H1 (cell line): Measurements from ENCODE around the gene FAM169A. TPM values are rescaled to one million over a fixed set of nuclear protein-coding genes. Genes with fewer than 3 reads are reported as not detected.

Experiments used
- ASH2L ChIP-seq: fragments of 200-600, 300-600 bp; sonication (generic); IDR thresholded peaks from one replicate; pipeline ENCODE4 v1.7.1; 2017; ENCODE audit warnings: low read length
- CBX8 ChIP-seq: fragments of 300-800, 300-1000 bp; sonication (generic); IDR thresholded peaks from 2 replicates; pipeline ENCODE4 v1.7.1; 2016; ENCODE audit warnings: low read depth, low read length, borderline replicate concordance
- CEBPB ChIP-seq: IDR thresholded peaks from 2 replicates; pipeline ENCODE4 v1.6.1; 2012; ENCODE audit warnings: low read depth, low read length
- GABPA ChIP-seq: IDR thresholded peaks from 2 replicates; pipeline ENCODE4 v1.6.1; 2011; ENCODE audit warnings: mild to moderate bottlenecking, low read length, moderate library complexity, borderline replicate concordance; ENCODE audit not compliant: insufficient read depth
- JUND ChIP-seq: IDR thresholded peaks from 2 replicates; pipeline ENCODE4 v1.6.1; 2011; ENCODE audit warnings: mild to moderate bottlenecking, improper control_type of control experiment, low read length
- POLR2A ChIP-seq, 2 experiments: IDR thresholded peaks; 1 replicate in 1 of 2; 2 replicates in 1 of 2; pipeline ENCODE4 v1.6.1; 2011; ENCODE audit warnings: low read depth in 2 of 2, low read length in 2 of 2, mild to moderate bottlenecking in 2 of 2; ENCODE audit errors: control extremely low read depth in 1 of 2
- SRF ChIP-seq: IDR thresholded peaks from 2 replicates; pipeline ENCODE4 v1.6.1; 2011; ENCODE audit warnings: mild to moderate bottlenecking, low read depth, low read length, moderate library complexity
- SUZ12 ChIP-seq: fragments of 200-600 bp; sonication (generic); IDR thresholded peaks from 2 replicates; pipeline ENCODE4 v1.6.1; 2012; ENCODE audit warnings: mild to moderate bottlenecking, inconsistent platforms, low read length, moderate library complexity, mixed read lengths
- TAF7 ChIP-seq: optimal IDR thresholded peaks from 2 replicates; pipeline ENCODE3; 2011; ENCODE audit warnings: low read depth, mild to moderate bottlenecking, inconsistent platforms, low read length, moderate library complexity, borderline replicate concordance
- TCF12 ChIP-seq: IDR thresholded peaks from 2 replicates; pipeline ENCODE4 v1.6.1; 2011; ENCODE audit warnings: low read depth, mild to moderate bottlenecking, low read length
- ZNF274 ChIP-seq: IDR thresholded peaks from 2 replicates; pipeline ENCODE4 v1.7.0; 2012; ENCODE audit warnings: low read length, borderline replicate concordance; ENCODE audit errors: extremely low read depth
- polyA plus RNA-seq, 7 experiments: library from polyadenylated mRNA; depleted of rRNA in 3 of 7; stranded (reverse) in 5 of 7; unstranded in 2 of 7; fragments of >200 nt in 5 of 7; fragments of 200-250 nt in 2 of 7; gene quantifications; 1 replicate in 5 of 7; 2 replicates in 1 of 7; 4 replicates in 1 of 7; pipeline versions ENCODE4 v1.2.1 to v1.2.3, GENCODE V29; 2011 to 2013; ENCODE audit warnings: missing spikeins in 2 of 7, mixed read lengths in 2 of 7
- total RNA-seq: library from RNA; stranded (reverse); fragmentation: NEBNext Ultra II Directional; extraction: Animal tissue kit (Norgen Biotek cat#: 25700); gene quantifications from 2 replicates; pipeline ENCODE4 v1.2.1, GENCODE V29; 2021
- TF ChIP-seq, protein P1 (sequence below): fragments of 300-600 bp; sonication (generic); IDR thresholded peaks from 2 replicates; pipeline ENCODE4 v1.7.1; 2012; ENCODE audit warnings: low read length, moderate library complexity, mild to moderate bottlenecking, inconsistent platforms; ENCODE audit not compliant: insufficient replicate concordance
- TF ChIP-seq, protein P2 (sequence below): IDR thresholded peaks from 2 replicates; pipeline ENCODE4 v1.6.1; 2012; ENCODE audit warnings: inconsistent platforms

FAM169A gene
- total and polyA plus RNA-seq, 2 of the 8 experiments (the other 6 are each of a cell fraction or from before 2014, with no cell fraction given) = 12.6 to 83.1 TPM

DNA sequence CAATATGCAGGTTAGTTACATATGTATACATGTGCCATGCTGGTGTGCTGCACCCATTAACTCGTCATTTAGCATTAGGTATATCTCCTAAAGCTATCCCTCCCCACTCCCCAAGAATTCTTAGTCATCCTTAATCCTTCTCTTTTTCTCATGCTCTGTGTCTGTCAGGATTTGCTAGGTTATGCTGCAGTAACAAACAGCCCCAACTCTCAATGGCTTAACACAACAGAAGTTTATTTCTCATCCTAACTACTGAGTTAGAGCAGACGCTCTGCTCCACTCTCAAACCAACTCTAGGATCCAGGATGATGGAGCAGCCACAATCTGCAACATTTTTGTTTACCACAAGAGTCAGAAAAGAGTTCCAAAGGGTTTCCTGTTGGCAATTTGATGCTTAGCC lies 28.2 kb upstream of the FAM169A start (continued):
- TF ChIP-seq, protein P1, sequence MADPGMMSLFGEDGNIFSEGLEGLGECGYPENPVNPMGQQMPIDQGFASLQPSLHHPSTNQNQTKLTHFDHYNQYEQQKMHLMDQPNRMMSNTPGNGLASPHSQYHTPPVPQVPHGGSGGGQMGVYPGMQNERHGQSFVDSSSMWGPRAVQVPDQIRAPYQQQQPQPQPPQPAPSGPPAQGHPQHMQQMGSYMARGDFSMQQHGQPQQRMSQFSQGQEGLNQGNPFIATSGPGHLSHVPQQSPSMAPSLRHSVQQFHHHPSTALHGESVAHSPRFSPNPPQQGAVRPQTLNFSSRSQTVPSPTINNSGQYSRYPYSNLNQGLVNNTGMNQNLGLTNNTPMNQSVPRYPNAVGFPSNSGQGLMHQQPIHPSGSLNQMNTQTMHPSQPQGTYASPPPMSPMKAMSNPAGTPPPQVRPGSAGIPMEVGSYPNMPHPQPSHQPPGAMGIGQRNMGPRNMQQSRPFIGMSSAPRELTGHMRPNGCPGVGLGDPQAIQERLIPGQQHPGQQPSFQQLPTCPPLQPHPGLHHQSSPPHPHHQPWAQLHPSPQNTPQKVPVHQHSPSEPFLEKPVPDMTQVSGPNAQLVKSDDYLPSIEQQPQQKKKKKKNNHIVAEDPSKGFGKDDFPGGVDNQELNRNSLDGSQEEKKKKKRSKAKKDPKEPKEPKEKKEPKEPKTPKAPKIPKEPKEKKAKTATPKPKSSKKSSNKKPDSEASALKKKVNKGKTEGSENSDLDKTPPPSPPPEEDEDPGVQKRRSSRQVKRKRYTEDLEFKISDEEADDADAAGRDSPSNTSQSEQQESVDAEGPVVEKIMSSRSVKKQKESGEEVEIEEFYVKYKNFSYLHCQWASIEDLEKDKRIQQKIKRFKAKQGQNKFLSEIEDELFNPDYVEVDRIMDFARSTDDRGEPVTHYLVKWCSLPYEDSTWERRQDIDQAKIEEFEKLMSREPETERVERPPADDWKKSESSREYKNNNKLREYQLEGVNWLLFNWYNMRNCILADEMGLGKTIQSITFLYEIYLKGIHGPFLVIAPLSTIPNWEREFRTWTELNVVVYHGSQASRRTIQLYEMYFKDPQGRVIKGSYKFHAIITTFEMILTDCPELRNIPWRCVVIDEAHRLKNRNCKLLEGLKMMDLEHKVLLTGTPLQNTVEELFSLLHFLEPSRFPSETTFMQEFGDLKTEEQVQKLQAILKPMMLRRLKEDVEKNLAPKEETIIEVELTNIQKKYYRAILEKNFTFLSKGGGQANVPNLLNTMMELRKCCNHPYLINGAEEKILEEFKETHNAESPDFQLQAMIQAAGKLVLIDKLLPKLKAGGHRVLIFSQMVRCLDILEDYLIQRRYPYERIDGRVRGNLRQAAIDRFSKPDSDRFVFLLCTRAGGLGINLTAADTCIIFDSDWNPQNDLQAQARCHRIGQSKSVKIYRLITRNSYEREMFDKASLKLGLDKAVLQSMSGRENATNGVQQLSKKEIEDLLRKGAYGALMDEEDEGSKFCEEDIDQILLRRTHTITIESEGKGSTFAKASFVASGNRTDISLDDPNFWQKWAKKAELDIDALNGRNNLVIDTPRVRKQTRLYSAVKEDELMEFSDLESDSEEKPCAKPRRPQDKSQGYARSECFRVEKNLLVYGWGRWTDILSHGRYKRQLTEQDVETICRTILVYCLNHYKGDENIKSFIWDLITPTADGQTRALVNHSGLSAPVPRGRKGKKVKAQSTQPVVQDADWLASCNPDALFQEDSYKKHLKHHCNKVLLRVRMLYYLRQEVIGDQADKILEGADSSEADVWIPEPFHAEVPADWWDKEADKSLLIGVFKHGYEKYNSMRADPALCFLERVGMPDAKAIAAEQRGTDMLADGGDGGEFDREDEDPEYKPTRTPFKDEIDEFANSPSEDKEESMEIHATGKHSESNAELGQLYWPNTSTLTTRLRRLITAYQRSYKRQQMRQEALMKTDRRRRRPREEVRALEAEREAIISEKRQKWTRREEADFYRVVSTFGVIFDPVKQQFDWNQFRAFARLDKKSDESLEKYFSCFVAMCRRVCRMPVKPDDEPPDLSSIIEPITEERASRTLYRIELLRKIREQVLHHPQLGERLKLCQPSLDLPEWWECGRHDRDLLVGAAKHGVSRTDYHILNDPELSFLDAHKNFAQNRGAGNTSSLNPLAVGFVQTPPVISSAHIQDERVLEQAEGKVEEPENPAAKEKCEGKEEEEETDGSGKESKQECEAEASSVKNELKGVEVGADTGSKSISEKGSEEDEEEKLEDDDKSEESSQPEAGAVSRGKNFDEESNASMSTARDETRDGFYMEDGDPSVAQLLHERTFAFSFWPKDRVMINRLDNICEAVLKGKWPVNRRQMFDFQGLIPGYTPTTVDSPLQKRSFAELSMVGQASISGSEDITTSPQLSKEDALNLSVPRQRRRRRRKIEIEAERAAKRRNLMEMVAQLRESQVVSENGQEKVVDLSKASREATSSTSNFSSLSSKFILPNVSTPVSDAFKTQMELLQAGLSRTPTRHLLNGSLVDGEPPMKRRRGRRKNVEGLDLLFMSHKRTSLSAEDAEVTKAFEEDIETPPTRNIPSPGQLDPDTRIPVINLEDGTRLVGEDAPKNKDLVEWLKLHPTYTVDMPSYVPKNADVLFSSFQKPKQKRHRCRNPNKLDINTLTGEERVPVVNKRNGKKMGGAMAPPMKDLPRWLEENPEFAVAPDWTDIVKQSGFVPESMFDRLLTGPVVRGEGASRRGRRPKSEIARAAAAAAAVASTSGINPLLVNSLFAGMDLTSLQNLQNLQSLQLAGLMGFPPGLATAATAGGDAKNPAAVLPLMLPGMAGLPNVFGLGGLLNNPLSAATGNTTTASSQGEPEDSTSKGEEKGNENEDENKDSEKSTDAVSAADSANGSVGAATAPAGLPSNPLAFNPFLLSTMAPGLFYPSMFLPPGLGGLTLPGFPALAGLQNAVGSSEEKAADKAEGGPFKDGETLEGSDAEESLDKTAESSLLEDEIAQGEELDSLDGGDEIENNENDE = no peak
- TF ChIP-seq JUND = no peak
- no peak for TF ChIP-seq TCF12
- TF ChIP-seq SUZ12 = no peak
- no peak for TF ChIP-seq ASH2L
- TF ChIP-seq, protein P2, sequence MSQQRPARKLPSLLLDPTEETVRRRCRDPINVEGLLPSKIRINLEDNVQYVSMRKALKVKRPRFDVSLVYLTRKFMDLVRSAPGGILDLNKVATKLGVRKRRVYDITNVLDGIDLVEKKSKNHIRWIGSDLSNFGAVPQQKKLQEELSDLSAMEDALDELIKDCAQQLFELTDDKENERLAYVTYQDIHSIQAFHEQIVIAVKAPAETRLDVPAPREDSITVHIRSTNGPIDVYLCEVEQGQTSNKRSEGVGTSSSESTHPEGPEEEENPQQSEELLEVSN = no peak
- no peak for TF ChIP-seq POLR2A (IDR thresholded peaks at IDR 0.05; ENCODE audit: control extremely low read depth in 1 of 2, low read depth in 2 of 2, low read length in 2 of 2)
- no peak for TF ChIP-seq SRF
- TF ChIP-seq GABPA = no peak
- TF ChIP-seq CBX8 = no peak
- no peak for TF ChIP-seq TAF7
- TF ChIP-seq ZNF274 = no peak
- TF ChIP-seq CEBPB = no peak
